Measurements from ENCODE around the gene LGALSL.

DNA sequence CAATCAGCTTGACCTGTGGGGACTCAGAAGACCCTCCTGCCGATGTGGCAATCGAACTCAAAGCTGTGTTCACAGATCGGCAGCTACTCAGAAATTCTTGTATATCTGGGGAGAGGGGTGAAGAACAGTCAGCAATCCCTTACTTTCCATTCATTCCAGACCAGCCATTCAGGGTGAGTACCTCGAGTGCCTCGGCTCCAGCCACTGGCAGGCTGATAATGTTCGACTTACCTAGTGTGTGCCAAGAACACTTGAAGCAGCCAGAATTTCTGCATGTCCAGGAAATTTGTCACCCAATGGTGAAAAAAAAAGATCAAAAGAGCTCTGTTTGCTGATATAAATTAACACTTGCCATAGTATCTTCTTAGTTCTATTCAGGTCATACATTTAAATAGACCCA is 2.3 kb downstream of the LGALSL start:
- TF ChIP-seq TEAD4 (IDR thresholded peaks at IDR 0.05; ENCODE audit: borderline replicate concordance, insufficient read depth) (no peak), CTCF (IDR thresholded peaks at IDR 0.05) (no peak), RAD21 (IDR thresholded peaks at IDR 0.05; ENCODE audit: low read length) (no peak), POLR2AphosphoS5 (IDR thresholded peaks at IDR 0.05; ENCODE audit: low read depth, low read length) (no peak), NFIC (IDR thresholded peaks at IDR 0.05; ENCODE audit: borderline replicate concordance) (no peak), MEF2A (IDR thresholded peaks at IDR 0.05; ENCODE audit: borderline replicate concordance, low read depth) (no peak), MAX (IDR thresholded peaks at IDR 0.05; ENCODE audit: low read depth) (no peak), RCOR1 (IDR thresholded peaks at IDR 0.05; ENCODE audit: low read length) (no peak), YY1 (IDR thresholded peaks at IDR 0.05; ENCODE audit: low read depth) (no peak)
- TF ChIP-seq, protein P1, sequence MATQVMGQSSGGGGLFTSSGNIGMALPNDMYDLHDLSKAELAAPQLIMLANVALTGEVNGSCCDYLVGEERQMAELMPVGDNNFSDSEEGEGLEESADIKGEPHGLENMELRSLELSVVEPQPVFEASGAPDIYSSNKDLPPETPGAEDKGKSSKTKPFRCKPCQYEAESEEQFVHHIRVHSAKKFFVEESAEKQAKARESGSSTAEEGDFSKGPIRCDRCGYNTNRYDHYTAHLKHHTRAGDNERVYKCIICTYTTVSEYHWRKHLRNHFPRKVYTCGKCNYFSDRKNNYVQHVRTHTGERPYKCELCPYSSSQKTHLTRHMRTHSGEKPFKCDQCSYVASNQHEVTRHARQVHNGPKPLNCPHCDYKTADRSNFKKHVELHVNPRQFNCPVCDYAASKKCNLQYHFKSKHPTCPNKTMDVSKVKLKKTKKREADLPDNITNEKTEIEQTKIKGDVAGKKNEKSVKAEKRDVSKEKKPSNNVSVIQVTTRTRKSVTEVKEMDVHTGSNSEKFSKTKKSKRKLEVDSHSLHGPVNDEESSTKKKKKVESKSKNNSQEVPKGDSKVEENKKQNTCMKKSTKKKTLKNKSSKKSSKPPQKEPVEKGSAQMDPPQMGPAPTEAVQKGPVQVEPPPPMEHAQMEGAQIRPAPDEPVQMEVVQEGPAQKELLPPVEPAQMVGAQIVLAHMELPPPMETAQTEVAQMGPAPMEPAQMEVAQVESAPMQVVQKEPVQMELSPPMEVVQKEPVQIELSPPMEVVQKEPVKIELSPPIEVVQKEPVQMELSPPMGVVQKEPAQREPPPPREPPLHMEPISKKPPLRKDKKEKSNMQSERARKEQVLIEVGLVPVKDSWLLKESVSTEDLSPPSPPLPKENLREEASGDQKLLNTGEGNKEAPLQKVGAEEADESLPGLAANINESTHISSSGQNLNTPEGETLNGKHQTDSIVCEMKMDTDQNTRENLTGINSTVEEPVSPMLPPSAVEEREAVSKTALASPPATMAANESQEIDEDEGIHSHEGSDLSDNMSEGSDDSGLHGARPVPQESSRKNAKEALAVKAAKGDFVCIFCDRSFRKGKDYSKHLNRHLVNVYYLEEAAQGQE (IDR thresholded peaks at IDR 0.05; ENCODE audit: low read depth, low read length) = no peak
